Neural cell (in vitro differentiated cells): ENCODE results near the gene IGF1. TPM values are rescaled to one million over a fixed set of nuclear protein-coding genes. Genes with fewer than 3 reads are reported as not detected.

Experiments used
- H2AFZ ChIP-seq: fragments of 200-600, 300-800 bp; sonication (generic), shearing (Covaris generic); 2 replicates; pipeline ENCODE4 v1.6.0; 2014; ENCODE audit warnings: low read depth, mild to moderate bottlenecking, antibody characterized with exemption, low read length, moderate library complexity
- H3F3A ChIP-seq: fragments of 200-600 bp; shearing (Covaris generic); 2 replicates; pipeline ENCODE4 v1.6.1; 2016; ENCODE audit warnings: mild to moderate bottlenecking, moderate library complexity, mixed read lengths, antibody characterized with exemption, low read length; ENCODE audit not compliant: insufficient read depth, poor library complexity, severe bottlenecking
- H3K27ac ChIP-seq: fragments of 200-600, 300-800 bp; sonication (generic), shearing (Covaris generic); 2 replicates; pipeline ENCODE4 v1.5.1; 2014; ENCODE audit warnings: mild to moderate bottlenecking, low read length, moderate library complexity
- H3K27me3 ChIP-seq: fragments of 300-800, 200-600 bp; sonication (generic), shearing (Covaris generic); 2 replicates; pipeline ENCODE4 v1.6.0; 2014; ENCODE audit warnings: mild to moderate bottlenecking, low read depth, low read length, moderate library complexity; ENCODE audit not compliant: insufficient read depth
- H3K36me3 ChIP-seq: fragments of 300-800, 200-600 bp; sonication (generic), shearing (Covaris generic); 2 replicates; pipeline ENCODE4 v1.5.1; 2014; ENCODE audit warnings: mild to moderate bottlenecking, antibody characterized with exemption, low read length, moderate library complexity; ENCODE audit not compliant: insufficient read depth
- H3K4me2 ChIP-seq: fragments of 300-800, 200-600 bp; sonication (generic), shearing (Covaris generic); 2 replicates; pipeline ENCODE4 v1.6.0; 2014; ENCODE audit warnings: mild to moderate bottlenecking, low read length
- H3K4me3 ChIP-seq: fragments of 300-800, 200-600 bp; sonication (generic), shearing (Covaris generic); 2 replicates; pipeline ENCODE4 v1.5.1; 2014; ENCODE audit warnings: mild to moderate bottlenecking, low read length, moderate library complexity
- H3K79me2 ChIP-seq: fragments of 200-600 bp; shearing (Covaris generic); replicated peaks from 2 replicates; pipeline ENCODE4 v1.6.0; 2014; ENCODE audit warnings: mild to moderate bottlenecking, low read length, moderate library complexity; ENCODE audit not compliant: insufficient read depth
- H3K9ac ChIP-seq: fragments of 300-800, 200-600 bp; sonication (generic), shearing (Covaris generic); 2 replicates; pipeline ENCODE4 v1.6.1; 2016; ENCODE audit warnings: mild to moderate bottlenecking, low read length, mixed read lengths
- H3K9me2 ChIP-seq: fragments of 200-600 bp; shearing (Covaris generic); 2 replicates; pipeline ENCODE4 v1.6.1; 2016; ENCODE audit warnings: mild to moderate bottlenecking, low read length, mixed read lengths; ENCODE audit not compliant: insufficient read depth
- H3K9me3 ChIP-seq: fragments of 200-600, 300-800 bp; sonication (generic), shearing (Covaris generic); 2 replicates; pipeline ENCODE4 v1.6.1; 2016; ENCODE audit warnings: mild to moderate bottlenecking, mixed run types, low read length, moderate library complexity, mixed read lengths
- H4K20me1 ChIP-seq: fragments of 200-600 bp; shearing (Covaris generic); 2 replicates; pipeline ENCODE4 v1.6.1; 2016; ENCODE audit warnings: mild to moderate bottlenecking, mixed run types; ENCODE audit not compliant: insufficient read depth
- CTCF ChIP-seq: fragments of 450-650 bp; IDR thresholded peaks from 2 replicates; pipeline ENCODE4 v1.5.1; 2014; ENCODE audit warnings: antibody characterized with exemption, mild to moderate bottlenecking, moderate library complexity; ENCODE audit not compliant: poor library complexity, severe bottlenecking
- EP300 ChIP-seq: fragments of 450-650 bp; conservative IDR thresholded peaks from 2 replicates; pipeline ENCODE4 v1.6.1; 2014; ENCODE audit warnings: antibody characterized with exemption, mild to moderate bottlenecking, moderate library complexity; ENCODE audit not compliant: poor library complexity, severe bottlenecking
- EZH2 ChIP-seq: fragments of 200-600, 300-800 bp; shearing (Covaris generic), sonication (generic); IDR thresholded peaks from 2 replicates; pipeline ENCODE4 v1.6.1; 2014; ENCODE audit warnings: antibody characterized with exemption, low read length, borderline replicate concordance, mild to moderate bottlenecking; ENCODE audit not compliant: insufficient read depth, poor library complexity, severe bottlenecking
- MXI1 ChIP-seq: fragments of 450-650 bp; conservative IDR thresholded peaks from 2 replicates; pipeline ENCODE4 v1.6.1; 2014; ENCODE audit warnings: antibody characterized with exemption, mild to moderate bottlenecking; ENCODE audit not compliant: poor library complexity, severe bottlenecking
- POLR2AphosphoS5 ChIP-seq: IDR thresholded peaks from 2 replicates; pipeline ENCODE4 v1.6.1; 2012
- RAD21 ChIP-seq: fragments of 450-650 bp; conservative IDR thresholded peaks from 2 replicates; pipeline ENCODE4 v1.6.1; 2014; ENCODE audit warnings: antibody characterized with exemption, mild to moderate bottlenecking, moderate library complexity
- SMC3 ChIP-seq: fragments of 450-650 bp; conservative IDR thresholded peaks from 2 replicates; pipeline ENCODE4 v1.6.1; 2014; ENCODE audit warnings: antibody characterized with exemption, mild to moderate bottlenecking, moderate library complexity; ENCODE audit not compliant: poor library complexity
- TAF1 ChIP-seq: IDR thresholded peaks from 2 replicates; pipeline ENCODE4 v1.6.1; 2012; ENCODE audit warnings: low read depth
- polyA plus RNA-seq: library from polyadenylated mRNA; depleted of rRNA; stranded (reverse); fragments of >200 nt; gene quantifications from 2 replicates; pipeline ENCODE4 v1.2.3, GENCODE V29; 2014
- TF ChIP-seq, protein P1 (sequence below): IDR thresholded peaks from 2 replicates; pipeline ENCODE4 v1.6.1; 2012; ENCODE audit warnings: borderline replicate concordance

Gene IGF1
- polyA plus RNA-seq, 1 donor from 2014 or later: not detected

DNA sequence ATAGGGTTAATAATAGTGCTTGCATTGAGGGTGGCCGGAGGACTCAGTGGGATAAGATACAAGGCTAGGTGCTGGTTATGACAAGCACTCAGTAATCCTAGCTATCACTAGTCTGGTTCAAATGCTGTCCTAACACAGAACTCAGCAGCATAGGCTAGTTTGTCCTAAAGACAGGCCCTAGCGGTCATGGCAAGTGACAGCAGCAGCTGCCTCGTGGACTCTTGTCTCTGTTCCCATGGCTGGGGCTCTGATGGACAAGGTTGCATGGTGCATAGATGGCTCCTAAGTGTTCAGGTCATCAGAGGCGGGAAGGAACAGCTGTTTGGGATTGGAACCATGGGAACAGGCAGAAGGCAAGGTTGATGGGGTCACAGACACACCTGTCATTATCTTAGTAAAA, 42.4 kb upstream of the IGF1 start:
- H3K79me2 ChIP-seq: no peaks in the 10 kb centered on the region
- no peak overlapping the region for H2AFZ ChIP-seq
- no peaks in the 10 kb centered on the region for H3F3A ChIP-seq
- H3K9me3 ChIP-seq: no peaks in the 10 kb centered on the region
- H3K4me3 ChIP-seq: no peak overlapping the region
- TF ChIP-seq, protein P1, sequence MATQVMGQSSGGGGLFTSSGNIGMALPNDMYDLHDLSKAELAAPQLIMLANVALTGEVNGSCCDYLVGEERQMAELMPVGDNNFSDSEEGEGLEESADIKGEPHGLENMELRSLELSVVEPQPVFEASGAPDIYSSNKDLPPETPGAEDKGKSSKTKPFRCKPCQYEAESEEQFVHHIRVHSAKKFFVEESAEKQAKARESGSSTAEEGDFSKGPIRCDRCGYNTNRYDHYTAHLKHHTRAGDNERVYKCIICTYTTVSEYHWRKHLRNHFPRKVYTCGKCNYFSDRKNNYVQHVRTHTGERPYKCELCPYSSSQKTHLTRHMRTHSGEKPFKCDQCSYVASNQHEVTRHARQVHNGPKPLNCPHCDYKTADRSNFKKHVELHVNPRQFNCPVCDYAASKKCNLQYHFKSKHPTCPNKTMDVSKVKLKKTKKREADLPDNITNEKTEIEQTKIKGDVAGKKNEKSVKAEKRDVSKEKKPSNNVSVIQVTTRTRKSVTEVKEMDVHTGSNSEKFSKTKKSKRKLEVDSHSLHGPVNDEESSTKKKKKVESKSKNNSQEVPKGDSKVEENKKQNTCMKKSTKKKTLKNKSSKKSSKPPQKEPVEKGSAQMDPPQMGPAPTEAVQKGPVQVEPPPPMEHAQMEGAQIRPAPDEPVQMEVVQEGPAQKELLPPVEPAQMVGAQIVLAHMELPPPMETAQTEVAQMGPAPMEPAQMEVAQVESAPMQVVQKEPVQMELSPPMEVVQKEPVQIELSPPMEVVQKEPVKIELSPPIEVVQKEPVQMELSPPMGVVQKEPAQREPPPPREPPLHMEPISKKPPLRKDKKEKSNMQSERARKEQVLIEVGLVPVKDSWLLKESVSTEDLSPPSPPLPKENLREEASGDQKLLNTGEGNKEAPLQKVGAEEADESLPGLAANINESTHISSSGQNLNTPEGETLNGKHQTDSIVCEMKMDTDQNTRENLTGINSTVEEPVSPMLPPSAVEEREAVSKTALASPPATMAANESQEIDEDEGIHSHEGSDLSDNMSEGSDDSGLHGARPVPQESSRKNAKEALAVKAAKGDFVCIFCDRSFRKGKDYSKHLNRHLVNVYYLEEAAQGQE: no peak
- TF ChIP-seq SMC3: no peak
- TF ChIP-seq CTCF: no peak
- TF ChIP-seq TAF1: no peak
- no peak for TF ChIP-seq MXI1
- no peaks in the 10 kb centered on the region for H3K27me3 ChIP-seq
- no peak overlapping the region for H3K4me2 ChIP-seq
- H3K9me2 ChIP-seq: no peaks in the 10 kb centered on the region
- no peaks in the 10 kb centered on the region for H4K20me1 ChIP-seq
- no peak overlapping the region for H3K9ac ChIP-seq
- no peaks in the 10 kb centered on the region for H3K36me3 ChIP-seq
- H3K27ac ChIP-seq: no peak overlapping the region

DNA sequence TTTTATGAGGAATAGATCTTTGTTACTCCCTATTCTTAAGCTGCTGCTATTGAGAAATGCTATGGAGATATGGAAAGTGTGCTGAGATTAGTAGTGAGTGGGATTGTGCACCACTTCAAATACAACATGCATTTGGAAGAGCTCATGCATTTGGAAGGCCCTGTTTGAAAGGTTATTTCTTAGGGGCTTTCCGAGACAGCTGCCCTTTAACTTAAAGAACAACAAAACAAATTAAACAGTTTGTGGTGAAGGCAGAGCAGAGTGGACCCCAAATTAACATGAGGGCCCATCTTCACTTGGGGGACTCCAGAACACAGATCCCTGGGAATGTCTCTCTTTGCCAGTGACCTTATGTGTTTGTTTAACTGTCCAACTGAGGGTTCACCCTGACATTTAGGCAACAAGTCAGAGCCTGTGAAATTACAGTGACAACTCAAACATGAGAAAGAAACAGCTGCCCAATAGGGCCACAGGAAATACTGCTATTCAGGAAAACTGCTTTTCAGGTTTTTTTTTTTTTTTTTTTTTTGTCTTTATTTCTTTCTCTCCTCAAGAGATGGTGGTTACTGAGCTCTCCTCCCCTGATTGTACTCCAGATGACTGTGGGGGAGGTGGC, 41.4 kb upstream of the IGF1 start:
- H3K9me3 ChIP-seq: no peaks in the 10 kb centered on the region
- no peaks in the 10 kb centered on the region for H4K20me1 ChIP-seq
- no peak overlapping the region for H3K9ac ChIP-seq
- no peaks in the 10 kb centered on the region for H3K79me2 ChIP-seq
- no peaks in the 10 kb centered on the region for H3K36me3 ChIP-seq
- H3K4me2 ChIP-seq: no peak overlapping the region
- no peaks in the 10 kb centered on the region for H3F3A ChIP-seq
- no peak overlapping the region for H2AFZ ChIP-seq
- TF ChIP-seq TAF1 (no peak), EP300 (no peak), RAD21 (no peak), POLR2AphosphoS5 (no peak), SMC3 (no peak), MXI1 (no peak), EZH2 (no peak), CTCF (no peak)
- TF ChIP-seq, protein P1: no peak
- no peaks in the 10 kb centered on the region for H3K27me3 ChIP-seq
- H3K27ac ChIP-seq: no peak overlapping the region
- no peaks in the 10 kb centered on the region for H3K9me2 ChIP-seq
- H3K4me3 ChIP-seq: no peak overlapping the region
